DMS153 (cell line): ENCODE measurements around the gene MT1E.
"Not testable (repeated sequence)": the region's sequence is repeated elsewhere in the genome, so short reads cannot be mapped to it uniquely, and the experiment has no call there.

Source experiments
- DNase-seq: peaks from one replicate; lab custom pipeline; 2025; lab: John Stamatoyannopoulos, UW

The MT1E gene

DNA sequence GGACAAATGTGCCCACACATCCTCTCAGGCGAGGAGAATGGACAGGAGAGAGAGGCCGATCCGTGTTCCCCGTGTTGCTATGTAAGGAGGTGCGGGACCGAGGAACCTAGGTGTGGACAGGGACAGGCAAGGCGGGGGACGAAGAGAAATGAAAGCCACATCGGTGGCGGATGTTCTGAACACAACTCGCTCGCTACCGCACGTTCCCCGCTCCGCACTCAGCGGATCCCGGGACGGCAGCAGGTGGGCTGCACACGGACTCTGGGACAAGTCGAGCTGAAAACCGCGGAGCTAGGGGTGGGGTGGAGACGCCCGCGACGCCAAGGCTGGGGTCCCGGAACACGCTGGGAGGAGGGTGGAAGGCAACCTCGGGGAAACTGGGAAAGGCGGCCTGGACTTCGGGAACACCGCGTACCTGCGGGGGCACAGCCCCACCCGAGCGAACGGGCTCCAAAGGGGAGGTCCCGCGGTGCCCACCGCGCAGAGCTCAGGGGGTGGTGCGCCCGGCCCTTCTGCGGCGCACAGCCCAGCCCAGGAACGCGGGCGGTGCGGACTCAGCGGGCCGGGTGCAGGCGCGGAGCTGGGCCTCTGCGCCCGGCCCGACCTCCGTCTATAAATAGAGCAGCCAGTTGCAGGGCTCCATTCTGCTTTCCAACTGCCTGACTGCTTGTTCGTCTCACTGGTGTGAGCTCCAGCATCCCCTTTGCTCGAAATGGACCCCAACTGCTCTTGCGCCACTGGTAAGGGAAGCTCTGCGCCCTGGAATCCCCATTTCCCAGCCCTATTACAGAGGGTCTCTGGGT is at the start of gene MT1E:
Gene MT1E, plus strand, starts transcription at position 642 of the 803 bp plus-strand sequence. Its CDS starts 71 bp downstream, at position 713.
- DNase-seq, result peak; percentile 42

DNA sequence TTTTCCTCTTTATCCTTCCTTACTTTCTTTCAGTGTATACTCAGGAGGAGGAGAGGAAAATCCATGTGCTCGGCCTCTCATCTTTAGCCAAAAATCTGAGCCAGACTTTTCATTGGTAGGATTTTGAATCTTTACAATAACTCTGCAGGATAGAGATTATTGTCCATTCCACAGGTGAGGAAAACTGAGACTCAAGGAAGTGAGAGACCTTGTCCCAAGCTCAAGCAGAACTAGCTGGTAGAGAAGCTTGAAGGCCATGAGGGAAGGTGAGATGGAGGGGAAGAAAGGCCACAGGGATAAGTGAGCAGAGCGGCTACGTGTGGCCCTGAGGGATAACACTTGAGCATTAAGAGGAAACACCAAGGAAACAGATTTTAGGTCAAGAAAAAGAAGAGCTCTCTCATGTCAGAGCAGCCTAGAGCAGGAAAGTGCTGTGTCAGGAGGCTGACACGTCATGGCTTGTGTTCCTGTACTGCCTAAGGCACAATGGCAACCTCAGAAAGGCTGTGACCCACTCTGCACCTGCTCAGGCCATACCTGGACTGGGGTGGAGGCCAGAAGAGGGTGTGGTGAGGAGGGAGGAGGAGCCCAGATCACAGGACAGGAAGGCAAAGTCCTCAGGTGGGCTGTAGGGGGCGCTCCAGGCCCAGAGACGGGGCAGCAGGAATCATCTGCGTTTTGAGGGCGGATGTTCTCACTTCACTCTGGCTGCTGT is 48.8 kb upstream of the MT1E start:
- DNase-seq, result peak; percentile 81

GRCh38 chr16:56577300-56577625 is 48.3 kb upstream of the MT1E start:
- DNase-seq, result no peak

GRCh38 chr16:56580391-56581048 is 45.1 kb upstream of the MT1E start:
- DNase-seq, result no peak

GRCh38 chr16:56582911-56583310 is 42.7 kb upstream of the MT1E start:
- DNase-seq, result not testable (repeated sequence)

GRCh38 chr16:56583351-56584168 is 42.0 kb upstream of the MT1E start:
- no peak for DNase-seq

- no peak for DNase-seq
Observed at GRCh38 chr16:56584276-56584675, 41.3 kb upstream of the MT1E start.

GRCh38 chr16:56588781-56589140 is 36.8 kb upstream of the MT1E start:
- no peak for DNase-seq

DNA sequence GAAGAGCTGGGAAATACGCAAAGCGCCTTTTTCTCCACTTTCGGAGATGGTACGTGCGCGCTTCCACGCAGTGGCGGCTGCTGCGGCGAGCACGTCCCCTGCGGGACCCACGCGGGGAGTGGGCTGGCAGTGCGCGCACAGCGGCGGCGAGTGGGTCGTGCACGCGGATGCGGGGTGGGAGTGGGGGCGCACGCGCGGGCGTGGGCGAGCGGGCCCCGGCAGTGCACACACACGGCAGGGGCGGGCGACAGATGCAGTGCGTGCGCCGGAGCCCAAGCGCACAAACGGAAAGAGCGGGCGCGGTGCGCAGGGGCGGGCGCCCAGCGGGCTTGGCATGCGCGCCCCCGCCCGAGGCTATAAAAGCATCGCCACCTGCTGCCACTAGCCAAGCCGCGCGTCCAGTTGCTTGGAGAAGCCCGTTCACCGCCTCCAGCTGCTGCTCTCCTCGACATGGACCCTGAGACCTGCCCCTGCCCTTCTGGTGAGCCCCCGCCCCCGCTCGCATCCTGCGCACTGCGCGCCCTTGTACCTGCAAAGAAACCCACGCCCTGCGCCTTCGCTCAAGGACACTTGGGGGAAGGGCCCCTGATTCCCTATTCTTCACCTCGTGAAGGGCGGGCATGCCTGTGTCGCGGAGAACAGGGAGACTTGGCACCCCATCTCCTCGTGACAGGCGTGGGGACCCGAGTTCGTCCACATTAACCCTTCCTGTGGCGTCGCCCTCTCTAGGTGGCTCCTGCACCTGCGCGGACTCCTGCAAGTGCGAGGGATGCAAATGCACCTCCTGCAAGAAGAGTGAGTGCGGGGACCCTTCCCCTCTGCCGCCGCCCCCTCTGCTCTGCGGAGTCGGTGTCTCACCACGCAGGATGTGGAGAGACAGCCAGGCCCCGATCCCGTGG is 36.2 kb upstream of the MT1E start, which contains the start of gene MT3:
Gene MT3, plus strand, starts transcription at position 388 of the 899 bp plus-strand sequence. Its CDS starts 63 bp downstream, at position 451.
- DNase-seq, result peak; percentile 50

- DNase-seq, result no peak
Observed at GRCh38 chr16:56591377-56592060, 34.1 kb upstream of the MT1E start.

GRCh38 chr16:56593573-56594291 is 31.8 kb upstream of the MT1E start:
- DNase-seq, result no peak

DNA sequence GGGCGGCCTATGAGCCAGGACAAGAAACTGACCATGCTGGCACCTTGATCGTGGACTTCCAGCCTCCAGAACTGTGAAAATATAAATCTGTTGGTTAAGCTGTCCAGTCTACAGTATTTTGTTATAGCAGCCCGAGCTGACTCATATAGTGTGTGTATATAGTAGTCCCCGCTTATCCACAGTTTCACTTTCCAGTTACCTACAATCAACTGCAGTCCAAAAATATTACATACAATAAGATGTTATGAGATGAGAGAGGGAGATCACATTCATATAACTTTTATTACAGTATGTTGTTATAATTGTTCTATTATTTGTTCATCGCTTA is 31.3 kb upstream of the MT1E start:
- no peak for DNase-seq

- DNase-seq, result no peak
Observed at GRCh38 chr16:56600398-56600999, 25.1 kb upstream of the MT1E start.

GRCh38 chr16:56601325-56601724 is 24.3 kb upstream of the MT1E start:
- no peak for DNase-seq

DNA sequence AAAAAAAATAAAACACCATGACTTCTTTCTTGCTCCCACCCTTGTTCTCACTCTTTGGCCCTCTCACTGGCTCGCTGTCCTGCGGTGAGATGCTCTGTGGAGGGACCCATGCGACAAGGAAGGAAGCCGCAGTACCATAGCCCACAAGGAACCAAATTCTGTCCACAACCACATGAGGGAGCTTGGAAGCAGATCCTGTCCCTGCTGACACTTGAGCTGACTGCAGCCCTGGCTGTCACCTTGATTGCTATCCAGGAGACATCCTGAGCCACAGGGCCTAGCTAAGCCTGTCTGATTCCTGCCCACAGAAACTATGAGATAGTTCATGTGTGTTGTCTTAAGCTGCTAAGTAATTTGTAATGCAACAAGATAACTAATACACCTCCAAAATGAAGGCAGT is 22.0 kb upstream of the MT1E start:
- peak; percentile 32 for DNase-seq

DNA sequence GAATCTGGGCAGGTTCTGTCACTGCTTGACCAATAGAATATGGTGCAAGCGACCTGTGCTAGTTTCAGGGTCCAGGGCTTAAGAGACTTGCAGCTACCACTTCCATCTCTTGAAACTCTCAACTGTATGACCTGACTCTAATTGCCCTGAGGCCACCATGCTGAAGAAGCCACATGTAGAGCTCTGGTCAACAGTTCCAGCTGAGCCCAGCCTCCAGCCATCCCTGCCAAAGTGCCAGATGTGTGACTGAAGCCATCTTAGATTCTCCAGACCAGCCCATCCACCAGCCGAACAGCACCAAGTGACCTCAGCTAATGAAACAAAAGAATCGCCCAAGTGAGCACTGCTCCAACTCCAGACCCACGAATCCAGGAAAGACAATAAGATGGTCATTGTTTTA is 20.6 kb upstream of the MT1E start:
- DNase-seq, result no peak

- no peak for DNase-seq
Observed at GRCh38 chr16:56605475-56605874, 20.1 kb upstream of the MT1E start.

- no peak for DNase-seq
Observed at GRCh38 chr16:56606071-56606475, 19.5 kb upstream of the MT1E start.

GRCh38 chr16:56606476-56607108 is 19.0 kb upstream of the MT1E start:
- no peak for DNase-seq
